ENCODE data around the gene CAMK1D. TPM values are rescaled to one million over a fixed set of nuclear protein-coding genes. Genes with fewer than 3 reads are reported as not detected.

CAMK1D gene
- total RNA-seq, 1 experiment from 2014 or later: 6.3 TPM

DNA sequence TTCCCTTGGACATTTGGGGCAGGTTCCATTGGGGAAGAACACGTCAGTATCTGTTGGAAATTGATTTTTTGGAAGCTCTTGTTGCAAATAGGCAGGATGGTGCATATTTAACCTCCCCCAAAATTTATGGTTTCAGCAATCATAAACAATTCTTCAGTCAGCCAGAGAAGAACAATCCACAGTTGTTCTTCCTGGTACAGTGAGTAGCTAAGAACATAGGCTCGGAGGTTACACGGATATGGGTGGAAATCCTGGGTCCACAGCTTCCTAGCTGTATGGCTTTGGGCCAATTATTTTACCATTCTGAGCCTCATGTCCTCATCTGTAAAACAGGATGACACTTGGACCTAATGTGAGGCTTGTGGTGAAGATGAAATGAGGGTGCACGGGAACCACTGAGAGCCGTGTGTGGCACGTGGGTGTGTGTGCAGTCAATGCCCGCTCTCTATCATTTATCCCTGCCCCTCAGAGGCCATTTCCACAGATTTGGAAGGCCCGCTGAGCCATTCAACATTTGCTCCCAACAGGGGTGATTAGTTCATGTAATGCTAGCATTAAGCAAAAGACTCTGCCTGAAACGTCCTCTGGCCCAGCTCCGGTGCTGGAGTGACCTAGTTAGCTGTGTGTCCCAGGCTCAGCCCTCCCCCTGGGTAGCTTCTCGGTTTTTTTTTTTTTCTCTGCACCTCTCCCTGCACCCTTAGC, 9.7 kb downstream of the CAMK1D start:
- no peak for DNase-seq
- H3K36me3 Mint-ChIP-seq (ENCODE audit: insufficient read depth in 1 of 3, low read depth in 3 of 3): no peaks in the 10 kb centered on the region; a peak in 1 of 7 replicates

More for the DNA sequence above, 9.7 kb downstream of the CAMK1D start:
- Histone ChIP-seq H2AFZ (ENCODE audit: low read length) (no peak overlapping the region), H3K18ac (ENCODE audit: insufficient read length, low read depth, low read length) (no peak overlapping the region), H2AK5ac (ENCODE audit: insufficient read length, low read length) (no peak overlapping the region), H3K56ac (ENCODE audit: insufficient read length, low read depth, low read length) (no peak overlapping the region), H3K27ac (ENCODE audit: insufficient read length, low read depth, low read length) (no peak overlapping the region), H2BK20ac (ENCODE audit: low read depth, low read length, poor library complexity, severe bottlenecking) (no peak overlapping the region), H3K27me3 (ENCODE audit: insufficient read depth, low read length) (no peaks in the 10 kb centered on the region), H3K23ac (ENCODE audit: insufficient read length, low read depth, low read length) (no peak overlapping the region), H3K4me2 (ENCODE audit: insufficient read depth, insufficient read length, low read length) (no peak overlapping the region), H4K5ac (ENCODE audit: insufficient read length, low read depth, low read length) (no peak overlapping the region), H2BK15ac (ENCODE audit: low read depth, low read length) (no peak overlapping the region), H2BK12ac (ENCODE audit: insufficient read length, low read depth, low read length) (no peak overlapping the region), H4K20me1 (ENCODE audit: control insufficient read depth, insufficient read depth, insufficient read length) (no peaks in the 10 kb centered on the region), H3K79me2 (ENCODE audit: insufficient read depth, low read length) (no peaks in the 10 kb centered on the region), H3K9me3 (ENCODE audit: control insufficient read depth, low read depth, low read length) (no peaks in the 10 kb centered on the region), H2BK120ac (ENCODE audit: low read depth, low read length, poor library complexity, severe bottlenecking) (no peak overlapping the region), H3T11ph (ENCODE audit: low read length) (no peak overlapping the region), H3K79me1 (ENCODE audit: insufficient read depth, low read depth, low read length, poor library complexity, severe bottlenecking) (no peaks in the 10 kb centered on the region), H3K4ac (ENCODE audit: low read depth, low read length) (no peak overlapping the region), H3K23me2 (ENCODE audit: insufficient read length, low read depth, low read length, poor library complexity, severe bottlenecking) (no peaks in the 10 kb centered on the region), H4K8ac (replicated peaks; ENCODE audit: insufficient read length, low read depth, low read length) (no peak overlapping the region), H3K9ac (ENCODE audit: extremely low read depth, insufficient read length, low read length) (no peak overlapping the region), H4K91ac (ENCODE audit: insufficient read length, low read depth, low read length) (no peak overlapping the region), H3K14ac (ENCODE audit: insufficient read depth, low read length) (no peak overlapping the region; the same call in 1 of the 2 replicates), H2BK5ac (ENCODE audit: insufficient read length, low read length) (no peak overlapping the region), H3K4me1 (ENCODE audit: insufficient read depth, low read length) (peaks cover 8% of the 10 kb centered on the region)
- Mint-ChIP-seq H3K27ac (peak overlapping the region in 2 of 3 experiments; percentile 6 to 49; a peak in 3 of 7 replicates), H3K27me3 (ENCODE audit: low read depth) (peaks cover 2% of the 10 kb centered on the region), H3K9me3 (0 out of 5 replicates have a peak, but pooled peaks cover 0 to 3% of the 10 kb centered on the region in 2 experiments), H3K4me1 (peaks cover 35 to 55% of the 10 kb centered on the region in 2 experiments), H3K4me3 (peak overlapping the region in 1 of 2 experiments; percentile 45; a peak in 1 of 5 replicates)
- no CpG with 5 or more reads among the region's 11 CpGs for WGBS (ENCODE audit: extremely low coverage, insufficient read length, low lambda C conversion rate)
- TF ChIP-seq, protein P1, sequence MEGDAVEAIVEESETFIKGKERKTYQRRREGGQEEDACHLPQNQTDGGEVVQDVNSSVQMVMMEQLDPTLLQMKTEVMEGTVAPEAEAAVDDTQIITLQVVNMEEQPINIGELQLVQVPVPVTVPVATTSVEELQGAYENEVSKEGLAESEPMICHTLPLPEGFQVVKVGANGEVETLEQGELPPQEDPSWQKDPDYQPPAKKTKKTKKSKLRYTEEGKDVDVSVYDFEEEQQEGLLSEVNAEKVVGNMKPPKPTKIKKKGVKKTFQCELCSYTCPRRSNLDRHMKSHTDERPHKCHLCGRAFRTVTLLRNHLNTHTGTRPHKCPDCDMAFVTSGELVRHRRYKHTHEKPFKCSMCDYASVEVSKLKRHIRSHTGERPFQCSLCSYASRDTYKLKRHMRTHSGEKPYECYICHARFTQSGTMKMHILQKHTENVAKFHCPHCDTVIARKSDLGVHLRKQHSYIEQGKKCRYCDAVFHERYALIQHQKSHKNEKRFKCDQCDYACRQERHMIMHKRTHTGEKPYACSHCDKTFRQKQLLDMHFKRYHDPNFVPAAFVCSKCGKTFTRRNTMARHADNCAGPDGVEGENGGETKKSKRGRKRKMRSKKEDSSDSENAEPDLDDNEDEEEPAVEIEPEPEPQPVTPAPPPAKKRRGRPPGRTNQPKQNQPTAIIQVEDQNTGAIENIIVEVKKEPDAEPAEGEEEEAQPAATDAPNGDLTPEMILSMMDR (conservative IDR thresholded peaks at IDR 0.05): no peak

Data from H9 (cell line).